ENCODE measurements around the gene PIP4P1. TPM values are rescaled to one million over a fixed set of nuclear protein-coding genes. Genes with fewer than 3 reads are reported as not detected.
"Not testable (repeated sequence)": the region's sequence is repeated elsewhere in the genome, so short reads cannot be mapped to it uniquely, and the experiment has no call there.

PIP4P1 gene
- 10 to 100 TPM; 21.0 to 27.3 TPM for total RNA-seq

DNA sequence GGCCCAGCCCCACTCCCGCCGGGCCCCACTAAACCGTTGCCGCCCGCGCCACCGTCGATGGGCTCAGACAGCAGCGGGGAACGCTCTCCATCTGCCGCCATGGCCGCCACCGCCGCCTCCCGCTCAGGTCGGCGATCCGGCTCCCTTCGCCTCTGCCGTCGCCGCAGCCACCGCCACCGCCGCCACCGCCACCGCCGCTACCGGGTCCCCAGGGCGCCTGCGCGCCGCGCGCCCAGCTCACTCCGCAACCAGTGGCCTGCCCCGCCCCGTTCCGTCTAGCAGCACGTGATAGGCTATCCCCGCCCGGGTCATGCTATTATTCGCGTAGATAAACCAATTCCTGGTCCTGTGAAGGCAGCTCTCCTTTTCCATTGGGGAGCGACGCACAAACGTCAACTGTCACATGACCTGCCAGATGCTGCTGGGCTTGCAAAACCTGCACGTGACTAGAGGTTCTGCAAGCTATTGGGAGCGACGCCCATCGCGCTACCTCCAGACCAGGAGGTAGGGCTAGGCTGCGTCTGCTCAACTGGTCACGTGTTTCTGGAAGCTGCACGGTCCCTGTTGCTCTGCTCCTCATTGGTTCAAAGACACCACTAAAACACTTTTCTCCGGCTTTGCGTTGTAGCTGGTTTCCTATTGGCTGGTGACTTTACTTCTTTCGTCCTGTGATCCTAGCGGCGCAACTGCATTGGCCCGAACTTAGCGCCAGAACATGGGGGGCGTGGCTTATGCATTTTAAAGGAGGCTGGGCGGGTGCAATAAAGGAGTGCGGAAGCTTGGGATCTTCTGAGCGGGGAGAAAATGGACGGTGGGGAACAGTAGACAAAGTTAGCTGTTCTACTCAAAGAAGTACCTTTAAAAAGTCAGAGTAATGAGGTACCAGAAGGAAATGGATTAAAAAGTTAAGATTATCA, at the start of gene PIP4P1:
PIP4P1 (minus strand) TSS at position 210 of the 917 bp plus-strand sequence; CDS start at position 101, 109 bp downstream.
- intact Hi-C loops (cut with micrococcal nuclease): loop anchor here (5.0 kb wide), 2 partner anchors 119 to 221 kb away; partner anchors contain the start of genes PARP2 and RNASE4
- DNase-seq (peak; percentile 99), ATAC-seq (peak; percentile 95)
- peak within 1 kb of the TSS; percentile 98 for H3K27ac Mint-ChIP-seq
- TF ChIP-seq CTCF (IDR thresholded peaks at IDR 0.05): no peak
- H3K4me3 Mint-ChIP-seq: peak within 1 kb of the TSS; percentile 90
- POLR2A ChIA-PET: interaction anchor here (0.9 to 2.6 kb wide), 11 partner anchors 8 to 118 kb away, joined by 3 to 20 read pairs (median 4); partner anchors contain the start of genes PARP2, PNP and TEP1
- CTCF ChIA-PET: interaction anchor here (0.8 to 3.2 kb wide), 9 partner anchors 9 to 642 kb away, joined by 3 to 29 read pairs (median 4); partner anchors contain the start of gene TEP1
- peaks cover 26% of the 10 kb centered on the region for H3K4me1 Mint-ChIP-seq (ENCODE audit: low read depth)
- no peaks in the 10 kb centered on the region for H3K9me3 Mint-ChIP-seq
- H3K36me3 Mint-ChIP-seq (ENCODE audit: low read depth): peaks cover 21% of the 10 kb centered on the region
- no peaks in the 10 kb centered on the region for H3K27me3 Mint-ChIP-seq

DNA sequence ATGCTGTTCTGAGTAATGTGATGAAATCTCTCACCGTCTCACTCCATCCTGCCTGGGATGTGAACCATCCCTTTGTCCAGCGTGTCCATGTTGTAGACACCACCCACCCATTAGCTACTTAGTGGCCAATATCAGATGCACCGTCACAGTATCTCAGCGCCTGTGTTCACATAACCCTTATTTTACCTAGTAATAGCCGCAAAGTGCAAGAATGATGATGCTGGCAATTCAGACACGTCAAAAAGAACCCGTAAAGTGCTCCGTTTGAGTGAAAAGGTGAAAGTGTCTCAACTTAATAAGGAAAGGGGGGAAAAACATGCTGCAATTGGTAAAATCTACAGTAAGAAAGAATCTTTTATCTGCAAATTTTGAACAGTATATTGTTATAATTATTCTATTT, 47.1 kb upstream of the PIP4P1 start:
- POLR2A ChIA-PET: no interaction called here
- ATAC-seq: no peak

DNA sequence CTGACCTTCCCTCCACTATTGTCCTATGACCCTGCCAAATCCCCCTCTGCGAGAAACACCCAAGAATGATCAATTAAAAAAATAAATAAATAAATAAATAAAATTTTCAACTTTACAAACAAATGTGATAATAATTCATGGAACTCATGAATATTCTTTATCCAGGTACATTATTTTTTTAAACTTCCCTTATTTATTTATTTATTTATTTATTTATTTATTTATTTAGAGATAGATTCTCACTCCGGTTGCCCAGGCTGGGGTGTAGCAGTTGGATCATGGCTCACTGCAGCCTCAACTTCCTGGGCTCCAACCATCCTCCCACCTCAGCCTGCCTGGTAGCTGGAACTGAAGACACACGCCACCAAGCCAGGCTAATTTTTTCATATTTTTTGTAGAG, 46.3 kb upstream of the PIP4P1 start:
- POLR2A ChIA-PET; H3K36me3 Mint-ChIP-seq (ENCODE audit: low read depth); H3K4me1 Mint-ChIP-seq (ENCODE audit: low read depth); DNase-seq; intact Hi-C loops (cut with micrococcal nuclease); CTCF ChIA-PET; H3K9me3 Mint-ChIP-seq; H3K27me3 Mint-ChIP-seq; H3K27ac Mint-ChIP-seq; H3K4me3 Mint-ChIP-seq; ATAC-seq: not testable (repeated sequence)

More for the DNA sequence above, 47.1 kb upstream of the PIP4P1 start:
- Mint-ChIP-seq H3K36me3 (ENCODE audit: low read depth) (no peaks in the 10 kb centered on the region), H3K9me3 (no peaks in the 10 kb centered on the region), H3K27me3 (no peaks in the 10 kb centered on the region), H3K4me3 (no peak overlapping the region), H3K4me1 (ENCODE audit: low read depth) (no peaks in the 10 kb centered on the region), H3K27ac (no peak overlapping the region)
- CTCF ChIA-PET: no interaction called here
- TF ChIP-seq CTCF (IDR thresholded peaks at IDR 0.05): no peak
- no peak for DNase-seq
- intact Hi-C loops (cut with micrococcal nuclease): no loop called here

DNA sequence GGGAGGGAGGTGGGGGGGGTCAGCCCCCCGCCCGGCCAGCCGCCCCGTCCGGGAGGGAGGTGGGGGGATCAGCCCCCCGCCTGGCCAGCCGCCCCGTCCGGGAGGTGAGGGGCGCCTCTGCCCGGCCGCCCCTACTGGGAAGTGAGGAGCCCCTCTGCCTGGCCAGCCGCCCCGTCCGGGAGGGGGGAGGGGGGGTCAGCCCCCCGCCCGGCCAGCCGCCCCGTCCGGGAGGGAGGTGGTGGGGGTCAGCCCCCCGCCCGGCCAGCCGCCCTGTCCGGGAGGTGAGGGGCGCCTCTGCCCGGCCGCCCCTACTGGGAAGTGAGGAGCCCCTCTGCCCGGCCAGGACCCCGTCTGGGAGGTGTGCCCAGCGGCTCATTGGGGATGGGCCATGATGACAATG, 45.5 kb upstream of the PIP4P1 start:
- CTCF ChIA-PET; ATAC-seq; H3K27ac Mint-ChIP-seq; intact Hi-C loops (cut with micrococcal nuclease); H3K9me3 Mint-ChIP-seq; H3K36me3 Mint-ChIP-seq (ENCODE audit: low read depth); H3K4me1 Mint-ChIP-seq (ENCODE audit: low read depth); H3K4me3 Mint-ChIP-seq; H3K27me3 Mint-ChIP-seq; POLR2A ChIA-PET; DNase-seq: not testable (repeated sequence)

GRCh38 chr14:20506276-20506675, 45.0 kb upstream of the PIP4P1 start:
- intact Hi-C loops (cut with micrococcal nuclease); POLR2A ChIA-PET: not testable (repeated sequence)

DNA sequence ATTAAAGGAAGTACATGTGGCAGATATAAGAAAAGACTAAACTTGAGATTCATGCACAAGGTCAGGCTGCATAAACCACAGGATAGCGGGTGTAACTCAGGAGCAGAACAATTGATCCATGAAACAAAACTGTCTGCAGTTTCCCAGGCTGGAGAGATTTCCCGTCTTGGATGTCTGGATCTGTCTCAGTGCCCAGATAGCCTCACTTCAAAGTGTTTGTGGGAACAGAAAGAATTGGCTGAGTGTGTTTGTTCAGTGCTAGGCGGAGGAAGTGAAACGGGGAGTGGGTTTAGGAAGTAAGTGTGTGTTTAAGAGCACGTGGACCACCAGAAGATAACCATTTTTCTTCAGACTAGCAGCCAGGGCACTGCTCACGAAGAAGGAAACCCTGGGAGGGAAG, 42.7 kb upstream of the PIP4P1 start:
- H3K4me3 Mint-ChIP-seq: no peak overlapping the region
- no peaks in the 10 kb centered on the region for H3K27me3 Mint-ChIP-seq
- H3K27ac Mint-ChIP-seq: no peak overlapping the region
- peaks cover 2% of the 10 kb centered on the region for H3K4me1 Mint-ChIP-seq (ENCODE audit: low read depth)
- no peaks in the 10 kb centered on the region for H3K36me3 Mint-ChIP-seq (ENCODE audit: low read depth)
- POLR2A ChIA-PET: no interaction called here
- intact Hi-C loops (cut with micrococcal nuclease): no loop called here
- H3K9me3 Mint-ChIP-seq: no peaks in the 10 kb centered on the region
- DNase-seq: no peak
- no peak for TF ChIP-seq CTCF (IDR thresholded peaks at IDR 0.05)
- CTCF ChIA-PET: no interaction called here
- no peak for ATAC-seq

More at GRCh38 chr14:20506276-20506675, 45.0 kb upstream of the PIP4P1 start:
- H3K4me1 Mint-ChIP-seq (ENCODE audit: low read depth); H3K27me3 Mint-ChIP-seq; DNase-seq; H3K4me3 Mint-ChIP-seq; H3K9me3 Mint-ChIP-seq; H3K27ac Mint-ChIP-seq; CTCF ChIA-PET; ATAC-seq; H3K36me3 Mint-ChIP-seq (ENCODE audit: low read depth): not testable (repeated sequence)

Measured in activated CD8-positive, alpha-beta T cell treated with anti-CD3 and anti-CD28 coated beads for 36 hours (primary cell).